ENCODE results near the gene SLC25A42. TPM values are rescaled to one million over a fixed set of nuclear protein-coding genes. Genes with fewer than 3 reads are reported as not detected.

Gene SLC25A42
- polyA plus RNA-seq, 1 donor = 10.3 TPM

DNA sequence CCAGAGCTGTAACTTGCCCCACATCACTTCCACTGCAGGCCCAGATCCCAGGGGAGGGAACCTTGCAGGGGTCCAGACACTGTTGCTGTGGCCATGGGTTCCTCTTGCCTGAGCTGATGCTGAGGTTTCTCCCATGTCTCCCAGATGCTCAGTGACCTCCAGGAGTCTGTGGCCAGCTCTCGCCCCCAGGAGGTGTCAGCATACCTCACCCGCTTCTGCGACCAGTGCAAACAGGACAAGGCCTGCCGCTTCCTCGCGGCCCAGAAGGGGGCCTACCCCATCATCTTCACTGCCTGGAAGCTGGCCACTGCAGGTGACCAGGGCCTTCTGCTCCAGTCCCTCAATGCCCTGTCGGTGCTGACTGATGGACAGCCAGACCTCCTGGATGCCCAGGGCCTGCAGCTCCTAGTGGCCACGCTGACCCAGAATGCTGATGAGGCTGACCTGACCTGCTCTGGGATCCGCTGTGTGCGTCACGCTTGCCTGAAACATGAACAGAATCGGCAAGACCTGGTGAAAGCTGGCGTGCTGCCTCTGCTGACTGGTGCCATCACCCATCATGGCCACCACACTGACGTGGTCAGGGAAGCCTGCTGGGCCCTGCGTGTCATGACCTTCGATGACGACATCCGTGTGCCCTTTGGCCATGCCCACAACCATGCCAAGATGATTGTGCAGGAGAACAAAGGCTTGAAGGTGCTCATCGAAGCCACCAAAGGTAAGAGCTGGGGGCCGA is 12.1 kb upstream of the SLC25A42 start:
- no peak for DNase-seq

DNA sequence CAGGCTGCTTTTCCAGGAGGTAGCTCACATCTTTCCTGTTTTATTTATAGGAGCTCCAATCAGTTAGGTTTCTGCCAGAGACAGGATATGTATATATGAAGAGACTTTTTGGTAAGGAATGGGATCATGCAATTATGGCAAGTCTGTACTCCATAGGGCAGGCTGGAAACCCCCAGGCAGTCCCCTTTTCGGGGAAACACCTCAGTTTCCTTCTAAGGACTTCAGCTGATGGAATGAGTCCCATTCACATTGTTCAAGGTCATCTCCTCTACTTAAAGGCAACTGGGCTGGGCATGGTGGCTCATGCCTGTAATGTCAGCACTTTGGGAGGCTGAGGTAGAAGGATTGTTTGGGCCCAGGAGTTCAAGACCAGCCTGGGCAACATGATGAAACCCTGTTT is 10.9 kb upstream of the SLC25A42 start:
- no peak for DNase-seq

DNA sequence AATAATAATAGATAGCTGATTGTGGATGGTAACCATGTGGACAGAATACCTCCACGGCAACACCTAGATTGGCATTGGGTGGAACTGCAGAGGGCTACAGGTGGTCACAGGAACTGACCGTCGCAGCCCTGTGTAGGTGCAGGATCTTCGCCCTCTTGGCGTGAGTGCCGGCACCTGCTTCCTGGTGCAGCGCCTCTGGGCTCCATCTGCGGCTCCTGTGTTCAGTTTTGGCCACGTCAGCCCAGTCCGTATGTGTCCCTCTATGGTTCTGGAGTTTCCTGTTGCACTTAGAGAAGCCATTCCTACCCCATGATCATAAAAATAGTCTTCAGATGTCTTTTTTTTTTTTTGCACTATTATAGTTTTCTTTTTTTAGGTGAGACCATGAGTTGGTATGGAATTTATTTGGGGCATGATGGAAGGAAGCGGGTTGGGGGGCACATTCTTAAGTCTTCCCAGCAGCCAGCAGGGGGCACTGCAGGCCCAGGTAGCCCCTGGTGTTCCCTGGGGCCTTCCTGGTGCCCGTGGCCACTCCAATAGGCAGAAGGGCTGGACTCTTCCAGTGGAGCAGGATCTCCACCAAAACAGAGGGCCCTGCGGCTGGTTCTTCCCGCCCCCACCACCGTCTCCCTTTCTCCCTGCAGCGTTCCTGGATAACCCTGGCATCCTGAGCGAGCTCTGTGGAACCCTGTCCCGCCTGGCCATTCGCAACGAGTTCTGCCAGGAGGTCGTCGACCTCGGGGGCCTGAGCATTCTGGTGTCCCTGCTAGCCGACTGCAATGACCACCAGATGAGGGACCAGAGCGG is 10.1 kb upstream of the SLC25A42 start:
- no peak for DNase-seq

DNA sequence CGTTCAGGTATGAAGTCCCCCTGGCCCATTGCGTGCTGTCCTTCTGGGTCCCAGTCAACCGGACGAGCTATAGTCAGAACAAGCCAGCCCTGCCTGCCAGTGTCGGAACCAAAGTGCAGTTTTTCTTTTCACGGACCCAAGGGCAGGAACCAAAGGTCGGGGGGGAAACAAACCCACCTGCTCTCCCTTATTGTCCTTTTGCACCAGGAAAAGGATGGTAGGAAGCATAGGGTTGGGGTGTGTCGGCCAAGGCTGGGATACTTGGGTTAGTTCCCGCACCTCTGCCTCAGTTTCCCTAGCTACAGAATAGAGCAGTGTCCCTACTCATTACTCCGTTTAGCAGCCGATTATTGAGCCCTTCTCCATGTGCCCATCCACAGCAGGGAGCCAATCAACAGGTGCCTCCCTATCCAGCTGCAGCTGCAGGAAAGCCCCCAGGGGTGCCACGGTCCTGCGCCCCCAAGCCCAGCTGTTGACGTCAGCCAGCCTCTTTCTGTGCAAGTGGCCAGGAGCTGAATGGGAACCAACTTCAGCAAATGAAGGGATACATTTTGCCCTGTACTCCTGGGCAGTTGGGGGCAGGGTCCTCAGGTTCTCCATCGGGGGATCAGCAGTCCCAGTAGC is 9.4 kb upstream of the SLC25A42 start:
- DNase-seq = no peak

DNA sequence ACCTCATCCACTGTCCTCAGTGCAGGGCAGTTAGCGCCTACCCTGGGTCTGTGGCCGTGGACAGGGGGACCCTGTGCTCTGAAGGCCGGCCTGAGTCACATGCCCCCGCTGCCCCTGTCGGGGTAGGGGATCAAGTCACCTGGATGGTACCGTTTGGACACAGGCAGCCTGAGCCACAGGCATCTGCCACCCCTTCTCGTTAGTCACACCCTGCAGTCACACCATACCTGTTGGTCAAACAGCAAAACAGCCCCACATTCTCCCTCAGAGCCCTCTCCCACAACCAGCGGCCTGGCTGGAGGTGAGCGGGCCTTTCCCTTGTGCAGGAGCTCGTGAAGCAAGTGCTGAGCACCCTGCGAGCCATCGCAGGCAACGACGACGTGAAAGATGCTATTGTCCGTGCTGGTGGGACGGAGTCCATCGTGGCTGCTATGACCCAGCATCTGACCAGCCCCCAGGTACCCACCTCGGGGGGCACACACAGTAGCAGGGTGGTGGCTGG is 8.8 kb upstream of the SLC25A42 start:
- no peak for DNase-seq

DNA sequence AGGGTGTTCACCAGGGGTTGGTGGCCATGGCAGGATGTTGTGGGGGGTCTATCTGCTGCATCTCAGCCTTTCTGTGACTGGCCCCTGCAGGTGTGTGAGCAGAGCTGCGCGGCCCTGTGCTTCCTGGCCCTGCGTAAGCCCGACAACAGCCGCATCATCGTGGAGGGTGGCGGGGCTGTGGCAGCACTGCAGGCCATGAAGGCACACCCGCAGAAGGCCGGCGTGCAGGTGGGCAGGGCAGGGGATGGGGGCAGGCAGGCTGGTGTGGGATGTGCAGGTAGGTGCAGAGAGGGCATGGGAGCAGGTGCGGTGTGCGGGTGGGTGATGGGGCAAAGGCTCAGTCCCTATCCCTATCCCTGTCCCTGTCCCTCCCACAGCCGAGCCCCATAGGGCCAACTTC is 8.1 kb upstream of the SLC25A42 start:
- no peak for DNase-seq

DNA sequence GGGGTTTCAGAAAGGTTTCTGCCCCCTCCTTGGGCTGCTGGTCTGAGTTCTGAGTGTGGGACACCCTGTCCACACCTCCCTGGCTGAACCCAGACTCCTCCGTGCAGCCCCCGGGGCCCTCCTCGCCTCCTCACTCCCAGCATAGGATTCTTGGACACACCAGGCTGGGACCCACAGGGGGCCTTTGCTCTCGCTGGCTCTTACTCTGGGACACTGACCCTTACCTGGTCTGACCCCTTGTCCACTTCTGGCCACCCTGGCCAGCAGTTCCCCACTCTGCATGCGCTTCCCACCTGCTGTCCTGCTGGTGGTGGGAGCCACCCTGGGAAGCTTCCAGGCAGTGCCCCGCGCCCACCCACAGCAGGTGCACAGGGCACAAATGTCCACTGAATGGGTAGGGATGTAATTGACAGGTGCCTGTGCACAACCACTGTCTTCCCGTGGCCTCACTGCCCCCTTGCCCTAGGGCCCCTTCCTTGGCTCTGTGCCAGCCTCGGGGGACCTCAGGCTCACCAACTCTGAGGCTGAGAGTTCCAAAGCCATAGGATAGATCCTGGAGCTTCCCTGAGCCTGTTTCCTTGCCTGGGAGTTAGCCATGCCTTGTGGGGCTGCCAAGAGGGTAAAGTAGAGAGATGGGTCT is 7.0 kb upstream of the SLC25A42 start:
- no peak for DNase-seq

DNA sequence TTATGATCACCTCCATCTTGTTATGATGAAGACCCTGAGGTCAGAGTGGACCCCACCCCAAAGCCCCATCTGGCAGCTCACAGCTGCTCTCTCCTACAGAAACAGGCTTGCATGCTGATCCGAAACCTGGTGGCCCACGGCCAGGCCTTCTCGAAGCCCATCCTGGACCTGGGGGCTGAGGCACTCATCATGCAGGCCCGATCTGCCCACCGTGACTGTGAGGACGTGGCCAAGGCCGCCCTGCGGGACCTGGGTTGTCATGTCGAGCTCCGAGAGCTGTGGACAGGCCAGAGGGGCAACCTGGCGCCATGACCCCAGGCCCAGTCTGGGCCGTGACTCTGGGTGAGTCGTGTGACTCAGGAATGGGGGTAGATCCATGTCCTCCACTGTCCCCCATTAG is 6.5 kb upstream of the SLC25A42 start:
- DNase-seq = no peak

DNA sequence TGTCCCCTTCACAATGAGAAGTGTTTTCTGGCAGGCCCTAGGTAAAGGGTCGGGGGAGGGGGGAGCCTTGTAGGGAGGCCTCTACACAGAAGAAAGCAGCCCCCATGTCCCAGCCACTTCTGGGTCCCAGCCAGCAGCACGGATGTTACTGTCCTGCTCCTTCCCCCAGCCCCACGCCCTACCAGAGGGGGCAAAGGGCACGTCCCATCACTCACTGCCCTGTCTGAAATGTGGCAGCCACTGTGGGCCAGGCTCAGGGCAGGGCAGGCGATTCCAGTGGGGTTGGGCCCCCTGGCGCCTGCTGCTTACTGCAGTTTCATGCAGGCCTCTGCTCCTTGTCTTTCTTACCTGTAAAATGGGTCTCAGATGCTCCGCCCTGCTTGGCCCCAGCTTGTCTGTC is 6.1 kb upstream of the SLC25A42 start:
- DNase-seq = no peak

DNA sequence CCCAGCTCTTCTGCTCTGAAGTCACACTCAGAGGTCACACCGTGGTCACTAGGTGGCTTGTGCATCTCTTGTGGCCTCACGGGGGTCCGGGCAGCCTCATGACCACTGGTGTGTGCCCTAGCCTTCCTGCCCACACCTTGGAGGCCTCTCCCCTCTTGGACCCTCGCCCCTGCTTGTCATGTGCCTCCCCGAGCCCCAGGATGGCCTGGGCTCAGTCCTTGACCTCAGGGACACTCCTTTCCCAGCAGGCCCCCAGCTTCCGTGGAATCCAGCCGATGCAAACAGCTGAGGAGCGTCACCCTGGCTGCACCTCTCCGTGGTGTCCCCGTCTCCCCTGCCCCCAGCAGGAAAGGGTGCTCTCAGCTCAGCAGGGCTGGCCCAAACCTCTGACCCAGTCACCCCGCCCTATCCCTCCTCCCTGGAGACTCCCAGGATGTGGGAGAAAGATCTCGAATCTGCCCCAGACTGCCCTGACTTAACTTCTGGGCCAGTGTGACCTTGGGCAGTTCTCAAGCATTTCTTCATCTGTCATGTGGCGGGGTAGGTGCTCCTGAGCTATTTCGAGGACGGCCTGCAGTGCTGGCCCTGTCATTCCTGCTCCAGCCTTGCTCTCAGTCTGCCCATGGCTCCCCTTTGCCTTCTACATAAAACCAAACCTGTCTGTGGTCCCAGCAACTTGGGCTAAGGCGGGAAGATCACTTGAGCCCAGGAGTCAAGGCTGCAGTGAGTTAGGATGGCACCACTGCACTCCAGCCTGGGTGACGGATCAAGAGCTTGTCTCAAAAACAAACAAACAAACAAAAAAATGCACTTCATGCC is 4.6 kb upstream of the SLC25A42 start:
- no peak for DNase-seq

DNA sequence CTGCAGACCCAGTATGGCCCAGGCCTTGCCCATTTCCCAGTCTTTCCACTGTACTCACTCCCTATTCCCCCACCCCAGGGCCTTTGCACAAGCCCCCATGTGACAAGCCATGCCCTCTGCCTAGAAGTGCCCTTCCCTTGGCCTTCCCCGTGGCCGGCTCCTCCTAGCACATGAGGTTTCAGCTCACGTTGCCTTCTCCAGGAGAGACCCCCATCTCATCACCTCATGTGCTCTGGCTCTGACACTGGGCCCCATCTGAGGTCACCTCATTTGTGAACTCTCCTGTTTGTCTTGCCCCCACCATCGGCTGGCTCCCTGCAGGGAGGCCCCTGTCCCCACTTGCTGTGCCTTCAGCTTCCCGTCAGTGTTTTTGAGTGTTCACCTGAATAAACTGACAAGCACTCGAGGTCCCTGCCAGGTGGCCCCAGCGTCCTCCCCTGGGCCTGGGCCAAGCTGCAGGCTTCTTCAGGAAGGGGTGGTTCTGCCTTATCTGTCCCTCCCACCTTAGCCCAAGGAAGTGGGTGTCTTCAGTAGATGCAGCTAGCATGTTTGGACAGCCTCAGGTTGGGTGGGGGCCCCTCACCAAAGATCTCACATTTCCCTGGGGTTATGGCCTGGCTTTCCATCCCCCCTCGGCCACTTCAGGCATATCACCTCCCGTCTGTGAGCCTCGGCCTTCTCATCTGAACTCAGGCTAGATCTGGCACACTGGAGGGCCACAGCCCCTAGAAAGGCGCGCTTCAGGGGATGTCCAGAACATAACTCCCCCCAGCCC is 3.8 kb upstream of the SLC25A42 start:
- DNase-seq = no peak

DNA sequence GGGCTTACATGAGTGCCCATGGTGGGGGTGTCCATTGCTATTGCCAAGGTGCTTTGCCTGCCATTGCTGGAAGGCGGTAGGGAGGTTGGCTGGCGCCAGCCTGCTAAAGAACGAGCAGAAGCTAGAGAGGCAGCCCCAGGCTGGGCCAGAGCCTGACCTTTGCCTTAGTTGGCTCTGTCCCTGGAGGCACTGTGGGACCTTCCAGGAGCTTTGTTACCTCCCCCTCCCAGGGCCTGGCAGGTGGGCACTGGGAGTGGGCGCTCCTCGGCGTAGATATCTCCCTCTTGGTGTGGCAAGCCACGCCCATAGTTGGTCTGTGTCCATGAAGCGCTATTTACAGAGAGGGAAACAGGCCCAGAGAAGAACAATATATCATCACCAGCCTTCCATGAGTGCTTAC is 2.3 kb upstream of the SLC25A42 start:
- DNase-seq = no peak

DNA sequence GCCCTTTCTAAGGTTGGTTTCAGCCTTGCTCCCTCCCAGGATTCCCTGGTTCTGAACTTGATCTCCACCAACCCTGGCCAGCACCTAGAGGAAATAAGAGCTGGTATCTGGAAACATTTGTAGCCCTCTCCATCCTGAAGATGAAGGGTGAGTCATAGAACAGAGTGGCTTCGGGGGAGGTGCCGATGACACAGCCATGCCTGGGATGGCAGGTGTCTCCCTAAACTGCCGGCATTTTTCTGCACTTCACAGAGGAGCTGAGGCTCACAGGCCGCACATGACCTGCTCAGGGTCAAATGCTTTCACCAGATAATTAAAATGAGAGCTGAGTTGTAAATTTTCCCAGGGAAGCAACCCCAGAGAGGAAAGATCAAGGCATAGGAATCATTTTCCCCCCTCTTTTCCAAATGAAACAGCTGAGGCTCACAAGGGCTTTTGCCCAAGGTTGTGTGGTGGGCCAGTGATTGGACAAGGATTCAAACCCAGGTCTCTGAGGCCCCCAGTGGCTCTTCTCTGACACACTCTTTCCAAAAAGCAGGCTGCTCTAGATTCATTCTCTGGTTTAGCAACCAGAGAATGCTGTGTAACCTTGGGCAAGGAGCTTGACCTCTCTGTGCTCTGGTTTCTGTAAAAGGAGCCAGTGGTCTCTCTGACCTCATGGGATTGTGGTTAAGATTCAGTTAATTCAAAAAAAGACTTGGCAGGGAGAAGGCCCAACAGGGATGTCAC is 1.2 kb upstream of the SLC25A42 start:
- DNase-seq = no peak

DNA sequence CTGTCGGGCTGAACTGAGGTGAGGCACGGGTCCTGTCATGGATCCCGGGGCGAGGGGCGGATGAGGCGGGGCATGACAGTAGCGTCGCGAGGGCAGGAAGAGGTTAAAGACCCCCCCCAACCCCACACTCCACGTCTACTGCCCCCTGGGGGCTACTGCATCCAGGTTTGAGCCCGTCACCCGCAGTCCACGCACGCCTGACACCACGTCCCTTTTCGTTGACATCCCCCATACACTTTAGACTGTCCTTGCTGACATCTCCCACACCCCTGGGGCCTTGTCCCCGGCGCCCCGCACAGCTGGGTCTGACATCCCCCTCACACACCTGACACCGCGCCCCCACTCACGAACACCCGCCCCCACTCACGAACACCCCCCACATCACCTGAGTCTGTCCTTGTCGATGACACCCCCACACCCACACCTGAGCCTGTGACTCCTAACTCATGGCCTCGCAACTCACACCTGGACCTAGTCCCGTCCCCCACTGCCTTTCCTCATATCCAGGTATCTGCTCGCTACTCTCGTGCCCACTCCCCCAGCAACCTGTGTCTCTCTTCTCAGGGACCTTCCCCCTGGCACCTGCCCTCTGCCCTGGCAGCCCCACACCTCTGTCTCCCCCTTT is 416 bp downstream of the SLC25A42 start:
- no peak for DNase-seq

DNA sequence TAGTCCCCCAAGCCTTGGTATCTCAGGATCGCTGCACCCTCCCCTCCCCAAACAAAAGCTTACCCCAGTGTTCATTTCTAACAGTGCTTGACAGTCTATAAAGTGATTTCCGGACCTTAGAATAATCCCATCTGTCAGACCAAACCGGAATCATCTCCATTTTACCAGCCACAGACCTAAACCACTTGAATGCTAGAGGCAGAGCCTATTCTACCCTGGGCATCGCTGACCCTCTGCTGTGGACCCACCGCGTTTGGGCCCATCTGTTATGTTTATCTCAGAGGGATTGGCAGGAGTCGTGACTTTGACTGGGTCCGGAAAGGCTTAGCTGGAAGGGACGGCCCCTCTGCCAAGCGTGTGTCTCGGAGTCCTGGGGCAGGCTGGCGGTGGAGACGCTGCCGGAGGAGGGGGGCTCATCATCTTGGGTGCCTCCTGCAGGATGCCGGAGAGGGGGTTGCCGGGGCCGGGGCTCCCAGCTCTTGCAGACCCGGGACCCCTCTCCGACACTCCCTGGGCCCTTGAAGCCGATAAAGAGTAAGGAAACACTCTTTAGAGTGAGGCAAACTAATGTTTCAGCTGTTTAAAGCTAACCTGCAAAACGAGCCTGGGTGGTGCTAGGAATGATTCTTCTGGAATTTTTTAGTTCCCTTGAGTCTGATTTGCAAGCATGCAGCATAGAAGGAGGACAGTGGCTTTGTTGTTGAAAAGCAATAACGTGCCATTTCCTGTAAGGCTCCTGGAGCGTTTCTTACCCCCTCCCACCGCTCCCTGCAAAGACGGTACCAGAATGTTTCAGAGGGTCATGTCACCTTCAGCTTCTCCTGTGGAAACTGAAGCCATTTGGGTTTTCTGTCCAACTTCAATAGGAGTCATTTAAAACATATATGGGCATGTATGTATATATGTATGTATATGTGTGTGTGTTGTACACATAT is 1.3 kb downstream of the SLC25A42 start:
- no peak for DNase-seq

DNA sequence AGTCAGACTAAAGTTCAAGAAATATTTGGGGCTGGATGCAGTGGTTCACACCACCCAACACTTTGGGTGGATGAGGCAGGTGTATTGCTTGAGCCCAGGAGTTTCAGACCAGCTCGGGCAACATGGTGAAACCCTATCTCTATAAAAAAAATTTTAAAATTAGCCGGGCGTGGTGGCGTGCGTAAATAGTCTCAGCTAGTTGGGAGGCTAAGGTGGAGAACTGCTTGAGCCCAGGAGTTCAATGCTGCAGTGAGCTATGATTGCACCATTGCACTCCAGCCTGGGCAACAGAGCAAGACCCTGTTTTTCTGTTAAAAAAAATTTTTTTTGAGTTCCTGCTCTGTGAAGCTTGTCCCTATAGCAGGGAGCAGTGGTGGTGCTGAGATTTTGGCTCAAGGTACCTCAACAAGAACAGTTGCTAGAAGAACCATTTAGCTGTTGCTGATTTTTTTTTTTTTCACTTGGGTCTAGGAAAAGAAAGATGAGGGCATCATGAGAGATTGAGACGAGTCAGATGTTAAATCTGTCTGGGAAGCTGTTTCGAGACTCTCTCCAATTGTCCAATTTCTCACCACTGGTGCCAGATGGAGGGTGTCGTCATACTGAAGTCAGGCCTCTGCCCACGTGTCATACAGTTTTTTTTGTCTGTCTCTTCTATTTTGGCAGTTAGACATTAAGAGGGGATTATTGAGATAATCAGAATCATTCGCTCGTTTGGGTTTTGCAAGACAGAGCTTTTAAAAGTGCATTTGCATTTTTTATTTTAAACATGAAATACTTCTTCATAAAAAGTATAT is 3.7 kb downstream of the SLC25A42 start:
- DNase-seq = no peak

DNA sequence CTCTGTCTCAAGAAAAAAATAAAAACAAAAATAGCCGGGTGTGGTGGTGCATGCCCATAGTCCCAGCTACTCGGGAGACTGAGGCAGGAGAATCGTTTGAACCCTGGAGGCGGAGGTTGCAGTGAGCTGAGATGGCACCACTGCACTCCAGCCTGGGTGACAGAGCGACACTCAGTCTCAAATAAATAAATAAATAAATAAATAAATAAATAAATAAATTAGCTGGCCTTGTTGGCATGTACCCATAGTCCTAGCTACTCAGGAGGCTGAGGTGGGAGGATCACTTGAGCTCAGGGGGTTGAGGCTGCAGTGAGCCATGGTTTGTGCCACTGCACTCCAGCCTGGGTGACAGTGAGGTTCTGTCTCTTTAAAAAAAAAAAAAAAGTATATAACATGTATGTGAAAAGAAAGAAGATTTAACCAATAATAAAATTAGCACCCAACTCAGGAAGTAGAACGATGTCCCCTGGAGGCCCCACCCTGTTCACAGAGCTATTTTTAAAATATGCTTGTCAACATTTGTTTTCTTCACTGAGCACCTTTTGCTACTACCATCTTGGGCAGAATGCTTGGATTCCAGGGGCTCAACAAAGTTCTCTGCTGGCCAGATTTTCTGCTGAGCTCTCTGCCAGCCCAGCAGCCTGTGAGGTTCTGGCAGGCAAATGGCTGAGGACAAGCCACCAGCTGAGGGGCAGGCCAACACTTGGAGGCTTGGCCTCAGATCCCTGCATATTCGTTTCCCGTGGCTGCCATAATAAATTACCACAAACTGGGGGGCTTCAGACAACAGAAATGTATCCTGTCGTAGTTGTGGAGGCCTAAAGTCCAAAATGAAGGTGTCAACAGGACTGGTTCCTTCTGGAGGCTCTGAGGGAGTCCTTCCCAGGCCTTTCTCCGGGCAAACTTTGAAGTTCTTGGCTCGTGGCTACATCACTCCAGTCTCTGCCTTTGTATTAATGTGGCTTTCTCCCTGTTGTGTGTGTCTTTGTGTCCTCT is 5.2 kb downstream of the SLC25A42 start:
- DNase-seq = no peak

All from hindlimb muscle (tissue), 1 donor.